GM12875 (cell line): ENCODE data around the gene MBIP.

ENCODE experiments used
- H3K4me3 ChIP-seq: one replicate; pipeline ENCODE4 v1.5.1; 2011; ENCODE audit warnings: low read depth, low read length, control low read depth
- CTCF ChIP-seq: IDR thresholded peaks from 2 replicates; pipeline ENCODE4 v1.5.1; 2011; ENCODE audit warnings: low read depth, mild to moderate bottlenecking, control low read depth, inconsistent platforms, low read length, moderate library complexity, borderline replicate concordance; ENCODE audit not compliant: insufficient read depth

The MBIP gene

GRCh38 chr14:36268121-36268520, 52.3 kb downstream of the MBIP start:
- no peak for TF ChIP-seq CTCF
- H3K4me3 ChIP-seq = no peak overlapping the region

GRCh38 chr14:36264595-36264994, 55.8 kb downstream of the MBIP start:
- no peak for TF ChIP-seq CTCF
- H3K4me3 ChIP-seq = no peak overlapping the region

- TF ChIP-seq CTCF = no peak
Observed at GRCh38 chr14:36264107-36264506, 56.3 kb downstream of the MBIP start.

GRCh38 chr14:36260970-36261640, 59.3 kb downstream of the MBIP start:
- TF ChIP-seq CTCF = no peak
- H3K4me3 ChIP-seq = no peak overlapping the region

More at GRCh38 chr14:36264107-36264506, 56.3 kb downstream of the MBIP start:
- H3K4me3 ChIP-seq = no peak overlapping the region

GRCh38 chr14:36258241-36258640, 62.2 kb downstream of the MBIP start:
- no peak for TF ChIP-seq CTCF
- no peak overlapping the region for H3K4me3 ChIP-seq

GRCh38 chr14:36256126-36256801, 64.2 kb downstream of the MBIP start:
- H3K4me3 ChIP-seq = no peak overlapping the region
- TF ChIP-seq CTCF = no peak
